HG03159 (cell line): ENCODE measurements around the gene SH3D19.

ENCODE experiments used
- ATAC-seq: cut with Tn5 transposase; IDR thresholded peaks from one replicate; pipeline ENCODE4 v1.9.1; 2021; ENCODE audit warnings: mild to moderate bottlenecking, moderate library complexity; ENCODE audit not compliant: unreplicated experiment

SH3D19 gene

GRCh38 chr4:151233600-151233999, 91.8 kb downstream of the SH3D19 start:
- no peak for ATAC-seq

GRCh38 chr4:151231915-151232595, 93.3 kb downstream of the SH3D19 start:
- no peak for ATAC-seq

DNA sequence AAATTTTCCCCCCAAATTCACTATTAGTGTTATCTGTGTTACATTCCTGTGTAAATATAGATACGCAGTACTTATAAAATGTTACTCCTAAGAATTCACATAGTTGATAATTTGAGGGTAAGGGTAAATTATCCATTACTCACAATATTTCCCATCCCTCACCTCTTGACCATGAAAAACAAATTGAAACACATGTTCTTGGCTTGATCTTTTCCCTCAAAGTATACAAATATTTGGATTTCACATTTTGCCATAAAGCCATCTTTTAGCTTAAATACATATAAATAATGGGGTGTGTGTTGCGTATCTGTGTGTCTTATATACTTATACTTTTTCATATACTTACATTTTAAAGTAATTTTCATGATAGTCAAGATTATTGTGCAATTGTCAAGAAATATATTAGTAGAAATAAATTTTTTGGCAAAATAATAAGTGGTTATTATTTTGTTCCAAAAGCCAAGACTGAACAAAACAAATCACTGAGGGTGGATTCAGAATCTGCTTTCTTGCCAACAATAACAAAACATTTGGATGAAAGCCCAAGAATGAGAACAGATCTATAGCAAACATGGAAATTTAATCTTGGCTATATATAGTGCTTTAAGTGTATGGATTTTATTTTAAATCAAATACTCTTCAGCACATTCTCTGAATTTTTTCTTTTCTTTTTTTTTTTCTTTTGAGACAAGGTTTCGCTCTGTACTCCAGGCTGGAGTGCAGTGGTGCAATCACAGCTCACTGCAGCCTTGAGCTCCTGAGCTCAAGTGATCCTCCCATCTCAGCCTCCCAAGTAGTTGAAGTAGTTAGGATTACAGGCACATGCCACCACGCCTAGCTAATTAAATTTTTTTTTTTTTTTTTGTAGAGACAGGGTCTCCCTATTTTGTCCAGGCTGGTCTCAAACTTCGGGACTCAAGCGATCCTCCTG, 97.0 kb downstream of the SH3D19 start:
- ATAC-seq: no peak

DNA sequence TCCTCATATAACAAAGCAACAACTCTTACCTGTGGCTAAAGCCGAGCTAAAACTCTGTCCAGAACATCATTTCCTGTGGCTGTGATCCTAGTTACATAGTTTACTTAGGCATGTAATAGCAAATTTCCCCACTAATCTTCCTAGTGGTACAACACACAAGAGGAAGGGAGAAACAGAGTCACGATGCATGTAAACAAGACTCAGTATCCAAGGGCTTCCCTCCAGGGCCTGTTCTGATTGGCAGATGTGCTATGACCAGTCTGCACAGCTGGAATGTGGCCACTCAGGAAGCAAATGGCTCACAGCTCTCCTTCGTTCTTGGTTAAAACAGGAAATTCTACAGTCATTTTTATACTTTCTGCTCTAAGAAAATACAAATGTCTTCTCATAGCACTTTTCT, 97.7 kb downstream of the SH3D19 start:
- no peak for ATAC-seq

DNA sequence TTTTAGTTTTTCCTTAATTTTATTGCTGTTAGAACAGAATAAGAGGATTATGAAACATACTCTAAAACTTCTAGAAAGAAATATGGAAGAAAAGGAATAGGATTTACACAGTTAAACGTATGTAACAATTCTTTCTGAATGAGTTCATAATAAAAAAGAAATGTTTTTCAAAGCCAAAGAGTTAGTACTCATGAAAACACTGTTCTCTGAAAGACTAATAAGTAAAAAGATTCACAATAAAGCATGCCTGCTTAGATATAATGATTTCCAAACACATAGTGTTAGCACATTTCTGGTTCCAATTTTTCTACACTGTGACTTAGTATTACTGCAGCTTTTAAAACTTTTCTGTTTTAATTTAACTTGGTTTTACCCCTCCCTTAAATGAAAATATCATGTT, 98.2 kb downstream of the SH3D19 start:
- ATAC-seq: no peak

GRCh38 chr4:151226004-151226932, 99.1 kb downstream of the SH3D19 start:
- no peak for ATAC-seq

DNA sequence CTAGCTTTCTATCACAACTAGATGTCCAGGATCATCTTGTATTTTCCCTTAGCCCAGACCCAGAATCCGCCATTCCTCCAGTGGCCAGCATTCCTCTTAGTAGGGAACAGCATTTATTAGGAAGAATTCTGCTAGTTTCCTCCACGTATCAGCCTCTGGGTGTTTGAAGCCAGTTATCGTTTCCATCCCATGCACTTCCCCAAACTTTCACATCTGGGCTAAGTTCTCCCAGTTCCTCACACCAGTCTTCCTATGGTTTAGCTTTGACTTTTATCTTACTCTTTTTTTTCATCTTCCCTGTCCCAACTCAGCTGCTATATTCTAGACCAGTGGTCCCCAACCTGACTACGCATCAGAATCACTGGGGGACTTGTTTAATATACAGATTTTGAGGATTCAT, 101.9 kb downstream of the SH3D19 start:
- no peak for ATAC-seq

DNA sequence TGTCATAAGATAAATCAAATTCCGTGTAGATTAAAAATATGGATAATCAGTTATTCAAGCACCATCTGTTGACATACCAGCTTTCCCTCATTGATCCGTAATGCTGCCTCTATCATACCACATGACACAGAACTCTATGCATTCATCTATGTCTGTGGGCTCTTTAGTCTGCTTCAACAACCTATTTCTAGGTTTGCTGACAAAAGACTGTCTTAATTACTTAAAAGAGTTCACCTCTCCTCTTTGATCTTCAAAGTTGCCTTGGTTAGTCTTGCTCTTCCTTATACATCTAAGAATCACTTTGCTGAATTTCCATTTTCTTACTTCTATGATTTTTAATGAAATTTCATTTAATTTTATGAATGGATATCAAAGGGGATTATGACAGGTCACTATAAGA, 105.5 kb downstream of the SH3D19 start:
- ATAC-seq: no peak

DNA sequence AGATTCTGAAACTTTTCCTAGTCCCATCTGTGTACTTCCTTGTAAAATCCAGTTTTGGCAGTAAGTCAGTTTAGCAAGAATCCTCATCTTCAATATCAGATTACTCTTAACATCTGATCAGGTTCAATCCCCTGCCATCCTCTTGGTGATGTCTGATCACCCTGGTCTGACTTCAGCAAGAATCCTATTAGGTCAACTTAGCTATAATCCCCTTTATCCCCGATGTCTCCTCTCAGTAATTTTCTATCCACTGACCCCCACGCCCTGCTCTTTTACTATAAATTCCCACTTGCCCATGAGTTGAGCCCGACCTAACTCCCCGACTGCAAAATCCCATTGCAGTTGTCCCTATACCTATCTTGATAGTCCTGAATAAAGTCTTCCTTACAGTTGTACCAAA, 106.3 kb downstream of the SH3D19 start:
- ATAC-seq: no peak

GRCh38 chr4:151218343-151218742, 107.1 kb downstream of the SH3D19 start:
- no peak for ATAC-seq

DNA sequence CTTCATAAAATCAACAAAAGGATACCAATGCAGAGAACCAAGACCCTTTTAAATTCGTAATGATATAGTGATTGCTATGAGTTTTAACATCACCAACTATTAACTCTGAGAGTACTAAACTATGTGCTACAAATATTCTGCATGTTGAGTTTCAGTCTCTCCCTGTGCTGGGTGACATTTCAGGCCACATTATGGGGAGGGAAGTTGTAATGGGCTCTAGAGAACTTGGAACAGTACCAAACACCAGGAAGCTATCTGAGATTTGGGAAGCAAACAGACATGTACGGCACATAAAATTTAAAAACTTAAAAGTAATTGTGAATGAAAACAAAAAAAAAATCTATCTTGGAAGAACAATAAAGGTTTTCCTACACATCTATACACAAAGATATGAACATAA, 108.1 kb downstream of the SH3D19 start:
- ATAC-seq: no peak

GRCh38 chr4:151215295-151215694, 110.1 kb downstream of the SH3D19 start:
- no peak for ATAC-seq

DNA sequence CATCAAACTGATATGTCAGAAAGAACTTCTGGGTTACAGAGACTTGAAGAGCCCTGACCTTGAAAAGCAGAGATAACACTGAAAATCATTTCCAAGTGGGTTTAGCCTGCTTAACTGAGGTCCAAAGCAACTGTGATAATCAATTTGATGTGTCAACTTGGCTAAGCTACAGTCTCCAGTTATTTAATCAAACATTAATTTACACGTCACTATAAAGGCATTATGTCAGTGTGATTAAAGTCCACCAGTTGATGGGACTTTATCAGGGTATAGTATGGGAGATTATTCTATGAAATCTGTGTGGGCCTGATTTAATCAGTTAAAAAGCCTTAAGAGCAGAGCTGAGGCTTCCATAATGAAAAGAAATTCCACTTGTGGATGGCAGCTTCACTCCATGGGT, 117.5 kb downstream of the SH3D19 start:
- ATAC-seq: no peak

DNA sequence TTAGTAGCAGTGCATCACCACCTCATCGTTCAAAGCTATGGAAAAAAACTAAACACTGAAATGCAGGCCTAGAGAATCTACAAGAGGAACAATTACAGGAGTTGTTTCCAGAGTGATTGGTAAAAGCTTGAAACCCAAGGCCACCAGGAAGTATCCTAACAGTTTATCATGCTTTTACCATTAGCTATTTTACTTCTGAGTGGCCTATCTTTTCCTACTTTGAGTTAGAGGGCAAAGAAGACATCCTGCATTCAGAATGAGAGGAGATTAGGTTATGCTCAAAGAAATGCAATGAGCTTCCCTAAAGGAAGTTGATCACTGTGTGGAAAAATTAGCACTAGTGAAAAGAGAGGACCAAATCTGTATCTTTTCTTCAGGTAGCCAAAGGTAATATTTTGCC, 118.2 kb downstream of the SH3D19 start:
- ATAC-seq: no peak

DNA sequence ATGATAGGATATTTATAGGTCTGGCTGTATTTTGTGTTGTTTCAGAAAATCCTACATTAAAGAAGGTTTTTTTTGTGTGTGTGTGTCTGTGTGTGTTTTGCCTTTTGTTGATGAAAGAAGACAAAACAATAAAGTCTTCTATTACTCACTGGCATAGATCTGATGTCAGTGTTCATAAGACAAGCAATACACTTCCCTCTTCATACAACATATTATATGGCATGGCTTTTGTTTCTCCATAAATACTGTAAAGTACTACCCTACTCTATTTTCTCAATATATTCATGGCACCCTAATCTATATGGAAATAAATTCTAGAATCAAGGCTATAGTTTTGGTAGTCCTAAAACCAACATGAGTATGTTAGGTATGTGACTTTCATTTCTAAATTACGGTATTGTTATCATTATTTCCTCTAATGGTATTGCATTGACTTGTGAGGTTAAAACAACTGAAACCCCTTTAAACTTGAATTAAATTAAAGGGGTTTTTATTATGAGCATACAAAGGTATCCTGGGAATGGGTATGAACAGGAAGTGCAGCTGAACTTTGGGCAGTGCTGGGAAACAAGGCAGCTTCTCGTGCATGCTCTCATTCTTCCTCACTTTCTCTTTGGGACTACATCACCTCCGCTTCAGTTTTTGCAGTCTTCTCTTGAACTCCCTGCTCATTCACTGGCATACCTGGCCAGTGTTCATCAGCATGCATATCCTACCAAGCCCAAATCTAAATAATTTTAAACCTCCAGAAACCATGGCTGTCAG, 119.0 kb downstream of the SH3D19 start:
- ATAC-seq: no peak

DNA sequence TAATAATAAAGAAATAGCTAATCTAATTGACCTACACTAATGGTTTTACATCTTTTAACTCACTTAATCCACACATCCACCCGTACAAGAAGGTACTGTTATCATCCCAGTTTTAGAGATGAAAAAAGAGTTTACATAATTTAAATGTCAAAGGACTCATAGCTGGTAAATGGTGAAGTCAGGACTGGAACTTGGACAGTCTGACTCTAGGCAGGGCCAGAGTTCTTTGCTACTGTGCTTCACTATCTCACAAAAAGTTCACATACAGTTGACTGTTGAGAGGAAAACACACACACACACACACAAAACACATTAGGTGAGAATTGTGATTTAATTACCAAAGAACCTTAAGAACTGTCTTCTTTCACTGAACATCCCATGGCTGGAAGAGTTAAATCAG, 119.7 kb downstream of the SH3D19 start:
- no peak for ATAC-seq

DNA sequence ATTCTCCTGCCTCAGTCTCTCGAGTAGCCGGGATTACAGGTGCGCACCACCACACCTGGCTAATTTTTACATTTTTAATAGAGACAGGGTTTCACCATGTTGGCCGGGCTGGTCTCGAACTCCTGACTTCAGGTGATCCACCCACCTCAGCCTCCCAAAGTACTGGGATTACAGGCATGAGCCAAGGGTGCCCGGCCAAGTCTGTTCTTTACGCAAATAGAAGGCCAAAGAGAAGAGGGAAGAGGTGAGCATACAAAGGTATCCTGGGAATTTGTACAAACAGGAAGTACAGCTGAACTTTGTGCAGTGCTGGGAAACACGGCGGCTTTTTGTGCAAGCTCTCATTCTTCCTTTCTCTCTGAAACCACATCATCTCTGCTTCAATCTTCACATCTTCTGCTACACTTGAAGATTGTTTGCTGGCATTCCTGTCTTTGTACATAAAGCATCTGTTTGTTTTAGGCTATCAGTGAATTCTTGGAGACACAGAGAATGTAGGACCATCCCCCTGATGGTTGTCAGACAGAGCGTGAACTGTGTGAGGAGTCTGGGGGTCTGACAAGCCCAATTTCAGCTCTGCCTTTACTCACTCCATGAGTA, 120.4 kb downstream of the SH3D19 start:
- ATAC-seq: no peak

- ATAC-seq: no peak
These were observed 122.5 kb downstream of the SH3D19 start for GRCh38 chr4:151202851-151203455.

- ATAC-seq: no peak
These were observed 123.0 kb downstream of the SH3D19 start for GRCh38 chr4:151202381-151202780.
